Thyroid gland (tissue), 4 donors: ENCODE data around the gene SUN1.

Experiments used
- POLR2A ChIP-seq, 2 donors: fragments of 450-650 bp; IDR thresholded peaks; one replicate each; pipeline ENCODE4 v1.6.1; 2017; ENCODE audit warnings: antibody characterized with exemption in 2 of 2, mild to moderate bottlenecking in 2 of 2, moderate library complexity in 1 of 2
- TF ChIP-seq, protein P1 (sequence below), 6 experiments: fragments of 200-600 bp in 3 of 6; fragments of 450-650 bp in 3 of 6; sonication (generic) in 3 of 6; IDR thresholded peaks; one replicate each; pipeline ENCODE4 v1.5.1; 2016 to 2019; ENCODE audit warnings: antibody characterized with exemption in 6 of 6, mild to moderate bottlenecking in 2 of 6, inconsistent platforms in 1 of 6, moderate library complexity in 1 of 6

DNA sequence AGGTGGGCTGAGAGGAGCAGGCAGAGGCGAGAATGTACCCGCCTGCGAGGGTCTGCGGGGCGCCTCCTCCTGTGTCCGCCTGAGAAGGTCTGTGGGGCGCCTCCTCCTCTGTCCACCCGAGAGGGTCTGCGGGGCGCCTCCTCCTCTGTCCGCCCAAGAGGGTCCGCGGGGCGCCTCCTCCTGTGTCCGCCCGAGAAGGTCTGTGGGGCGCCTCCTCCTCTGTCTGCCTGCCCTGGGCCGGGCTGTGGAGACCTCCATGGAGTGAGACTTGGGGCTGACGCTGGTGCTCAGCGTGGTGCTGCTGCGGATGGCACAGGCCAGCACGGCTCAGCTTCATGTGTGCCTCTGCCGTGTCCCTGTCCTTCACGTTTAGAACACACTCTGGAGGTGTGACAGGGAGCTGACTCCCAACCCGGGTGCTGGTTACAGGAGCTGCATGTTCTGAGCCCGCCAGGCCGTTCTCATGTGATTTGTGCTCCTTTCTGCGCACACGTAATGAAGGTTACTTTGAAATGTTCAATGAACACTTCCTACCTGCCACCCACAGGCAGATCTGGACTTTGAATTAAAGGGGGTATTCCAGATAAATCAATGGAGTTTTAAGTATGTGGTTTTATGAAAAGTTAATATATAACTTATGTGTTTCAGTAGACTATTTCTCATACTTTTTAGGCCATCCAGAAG lies 23.6 kb downstream of the SUN1 start:
- TF ChIP-seq, protein P1, sequence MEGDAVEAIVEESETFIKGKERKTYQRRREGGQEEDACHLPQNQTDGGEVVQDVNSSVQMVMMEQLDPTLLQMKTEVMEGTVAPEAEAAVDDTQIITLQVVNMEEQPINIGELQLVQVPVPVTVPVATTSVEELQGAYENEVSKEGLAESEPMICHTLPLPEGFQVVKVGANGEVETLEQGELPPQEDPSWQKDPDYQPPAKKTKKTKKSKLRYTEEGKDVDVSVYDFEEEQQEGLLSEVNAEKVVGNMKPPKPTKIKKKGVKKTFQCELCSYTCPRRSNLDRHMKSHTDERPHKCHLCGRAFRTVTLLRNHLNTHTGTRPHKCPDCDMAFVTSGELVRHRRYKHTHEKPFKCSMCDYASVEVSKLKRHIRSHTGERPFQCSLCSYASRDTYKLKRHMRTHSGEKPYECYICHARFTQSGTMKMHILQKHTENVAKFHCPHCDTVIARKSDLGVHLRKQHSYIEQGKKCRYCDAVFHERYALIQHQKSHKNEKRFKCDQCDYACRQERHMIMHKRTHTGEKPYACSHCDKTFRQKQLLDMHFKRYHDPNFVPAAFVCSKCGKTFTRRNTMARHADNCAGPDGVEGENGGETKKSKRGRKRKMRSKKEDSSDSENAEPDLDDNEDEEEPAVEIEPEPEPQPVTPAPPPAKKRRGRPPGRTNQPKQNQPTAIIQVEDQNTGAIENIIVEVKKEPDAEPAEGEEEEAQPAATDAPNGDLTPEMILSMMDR (IDR thresholded peaks at IDR 0.05): no peak
- TF ChIP-seq POLR2A (IDR thresholded peaks at IDR 0.05): no peak
